T follicular helper cell (primary cell): ENCODE data around the gene GOLGA8F.
"Not testable (repeated sequence)": the region's sequence is repeated elsewhere in the genome, so short reads cannot be mapped to it uniquely, and the experiment has no call there.

Source experiments
- DNase-seq: peaks from one replicate; pipeline ENCODE4 v3.0.0-alpha.2; 2020; ENCODE audit warnings: low read depth
- total RNA-seq, 2 experiments: gene quantifications; one replicate each; lab custom pipeline; 2026; lab: John Stamatoyannopoulos, UW

GOLGA8F gene
- 0 reads per million in 2 experiments for total RNA-seq

GRCh38 chr15:28378364-28378763 is at the start of gene GOLGA8F:
GOLGA8F (plus strand) TSS chr15:28378664; CDS start chr15:28378762, 98 bp downstream.
- DNase-seq, result not testable (repeated sequence)

- not testable (repeated sequence) for DNase-seq
Observed at GRCh38 chr15:28357984-28358383, 20.5 kb upstream of the GOLGA8F start, which contains the start of gene GOLGA6L24. GOLGA6L24 (minus strand) TSS chr15:28358084; CDS start chr15:28358023, 61 bp downstream.

GRCh38 chr15:28365502-28365901 is 13.0 kb upstream of the GOLGA8F start:
- DNase-seq, result not testable (repeated sequence)

GRCh38 chr15:28380053-28380452 is 1.6 kb downstream of the GOLGA8F start:
- DNase-seq, result not testable (repeated sequence)

GRCh38 chr15:28396022-28396421 is 17.6 kb downstream of the GOLGA8F start:
- DNase-seq, result not testable (repeated sequence)

GRCh38 chr15:28402774-28403435 is 24.4 kb downstream of the GOLGA8F start:
- DNase-seq, result not testable (repeated sequence)

- not testable (repeated sequence) for DNase-seq
Observed at GRCh38 chr15:28420470-28420869, 42.0 kb downstream of the GOLGA8F start.

GRCh38 chr15:28435594-28435993 is 57.1 kb downstream of the GOLGA8F start:
- not testable (repeated sequence) for DNase-seq
